ENCODE results near the gene MEPCE. TPM values are rescaled to one million over a fixed set of nuclear protein-coding genes. Genes with fewer than 3 reads are reported as not detected.

Gene MEPCE
- total and polyA plus RNA-seq, 2 experiments from 2014 or later = 15.8 to 23.1 TPM

DNA sequence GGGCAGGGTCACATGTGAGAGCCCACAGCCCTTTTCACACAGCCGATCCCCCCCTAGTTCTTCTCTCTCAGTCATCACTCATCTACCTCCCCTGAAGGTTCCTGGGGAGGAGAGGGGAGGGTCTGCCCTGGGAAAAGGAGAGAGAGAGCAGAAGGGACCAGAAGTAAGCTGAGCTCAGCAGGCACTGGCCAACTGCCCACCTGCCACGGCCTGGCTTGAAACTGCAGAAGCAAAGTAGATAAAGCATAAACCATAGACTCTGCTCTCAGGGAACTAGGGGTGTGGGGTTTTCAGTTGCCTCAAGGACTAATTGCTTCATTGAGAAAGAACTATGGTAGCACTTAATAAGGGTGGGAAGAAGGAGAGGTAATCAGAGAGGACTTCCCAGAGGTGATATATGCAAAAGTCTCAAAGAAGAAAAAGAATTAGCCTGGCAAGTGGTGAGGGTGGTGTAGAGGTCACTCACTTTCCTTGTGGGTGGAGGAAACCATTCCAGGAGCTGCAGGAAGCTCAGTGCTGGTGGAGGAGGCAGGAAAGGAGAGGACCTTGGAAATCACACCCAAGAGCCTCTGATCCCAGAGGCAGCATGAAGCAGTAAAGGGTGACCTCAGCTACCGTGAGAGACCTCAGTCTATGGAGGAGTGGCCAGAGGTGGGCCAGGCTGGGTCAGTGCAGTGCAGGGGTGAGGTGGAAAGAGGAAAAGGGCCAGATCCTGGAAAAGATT is 39.2 kb upstream of the MEPCE start:
- H3K9me3 ChIP-seq (ENCODE audit: low read depth) = no peaks in the 10 kb centered on the region
- DNase-seq (ENCODE audit: low spot score) = no peak
- H3K79me2 ChIP-seq = no peaks in the 10 kb centered on the region
- no peaks in the 10 kb centered on the region for H3K4me1 ChIP-seq (ENCODE audit: insufficient read depth)
- H3K4me2 ChIP-seq = no peak overlapping the region
- peaks cover 6% of the 10 kb centered on the region for H3K27me3 ChIP-seq
- WGBS (ENCODE audit: low lambda C conversion rate, missing lambda C conversion rate) = 73% methylated on average over 3 of the region's 3 CpGs
- H3K27ac ChIP-seq = no peak overlapping the region
- H4K20me1 ChIP-seq (ENCODE audit: insufficient read depth, poor library complexity, severe bottlenecking) = no peaks in the 10 kb centered on the region
- H3K36me3 ChIP-seq (replicated peaks; ENCODE audit: insufficient read depth, low read depth) = no peaks in the 10 kb centered on the region
- H3K9me2 ChIP-seq (replicated peaks; ENCODE audit: insufficient read depth) = no peaks in the 10 kb centered on the region
- TF ChIP-seq EZH2 (IDR thresholded peaks at IDR 0.05; ENCODE audit: borderline replicate concordance) = no peak
- TF ChIP-seq, protein P1, sequence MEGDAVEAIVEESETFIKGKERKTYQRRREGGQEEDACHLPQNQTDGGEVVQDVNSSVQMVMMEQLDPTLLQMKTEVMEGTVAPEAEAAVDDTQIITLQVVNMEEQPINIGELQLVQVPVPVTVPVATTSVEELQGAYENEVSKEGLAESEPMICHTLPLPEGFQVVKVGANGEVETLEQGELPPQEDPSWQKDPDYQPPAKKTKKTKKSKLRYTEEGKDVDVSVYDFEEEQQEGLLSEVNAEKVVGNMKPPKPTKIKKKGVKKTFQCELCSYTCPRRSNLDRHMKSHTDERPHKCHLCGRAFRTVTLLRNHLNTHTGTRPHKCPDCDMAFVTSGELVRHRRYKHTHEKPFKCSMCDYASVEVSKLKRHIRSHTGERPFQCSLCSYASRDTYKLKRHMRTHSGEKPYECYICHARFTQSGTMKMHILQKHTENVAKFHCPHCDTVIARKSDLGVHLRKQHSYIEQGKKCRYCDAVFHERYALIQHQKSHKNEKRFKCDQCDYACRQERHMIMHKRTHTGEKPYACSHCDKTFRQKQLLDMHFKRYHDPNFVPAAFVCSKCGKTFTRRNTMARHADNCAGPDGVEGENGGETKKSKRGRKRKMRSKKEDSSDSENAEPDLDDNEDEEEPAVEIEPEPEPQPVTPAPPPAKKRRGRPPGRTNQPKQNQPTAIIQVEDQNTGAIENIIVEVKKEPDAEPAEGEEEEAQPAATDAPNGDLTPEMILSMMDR (IDR thresholded peaks at IDR 0.05; ENCODE audit: poor library complexity) = no peak
- no peak for TF ChIP-seq EZH2phosphoT487 (IDR thresholded peaks at IDR 0.05; ENCODE audit: low read depth, severe bottlenecking, unreplicated experiment)
- H2AFZ ChIP-seq = no peak overlapping the region
- H3K4me3 ChIP-seq = no peak overlapping the region

DNA sequence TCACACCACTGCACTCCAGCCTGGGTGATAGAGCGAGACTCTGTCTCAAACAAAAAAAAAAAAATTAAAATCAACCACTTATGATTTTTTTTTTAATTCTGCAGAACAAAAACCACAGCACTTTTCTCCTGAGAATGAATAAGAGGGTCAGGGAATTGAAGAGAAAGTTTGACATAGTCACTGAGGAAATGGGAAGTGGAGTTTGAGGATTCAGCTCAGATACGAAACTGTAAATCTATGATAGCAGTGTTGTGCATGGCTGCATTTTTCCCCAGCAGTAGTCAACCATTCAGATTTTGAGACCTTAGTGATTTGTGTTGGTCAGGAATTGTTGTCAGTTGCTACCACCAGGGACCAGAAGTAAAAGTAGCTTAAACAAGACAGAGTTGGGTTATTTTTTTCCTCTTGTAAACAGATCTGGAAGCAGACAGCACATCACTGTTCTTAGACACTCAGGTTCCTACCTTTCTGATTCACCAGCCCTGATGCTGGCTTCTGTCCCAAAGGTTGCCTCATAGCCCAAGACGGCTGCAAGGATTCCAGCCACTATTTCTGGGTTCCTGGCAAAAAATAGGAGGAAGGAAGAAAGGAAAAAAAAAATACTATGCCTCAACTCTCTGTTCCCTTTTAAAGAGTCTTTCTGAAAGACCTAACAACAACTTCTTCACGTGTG is 36.3 kb upstream of the MEPCE start:
- Histone ChIP-seq H2AFZ (no peak overlapping the region), H3K4me1 (ENCODE audit: insufficient read depth) (no peaks in the 10 kb centered on the region), H3K27ac (no peak overlapping the region), H3K36me3 (replicated peaks; ENCODE audit: insufficient read depth, low read depth) (no peaks in the 10 kb centered on the region), H4K20me1 (ENCODE audit: insufficient read depth, poor library complexity, severe bottlenecking) (no peaks in the 10 kb centered on the region), H3K27me3 (peaks cover 6% of the 10 kb centered on the region), H3K4me3 (no peak overlapping the region), H3K9me2 (replicated peaks; ENCODE audit: insufficient read depth) (no peaks in the 10 kb centered on the region), H3K9me3 (ENCODE audit: low read depth) (no peaks in the 10 kb centered on the region), H3K79me2 (no peaks in the 10 kb centered on the region), H3K4me2 (no peak overlapping the region)
- WGBS (ENCODE audit: low lambda C conversion rate, missing lambda C conversion rate) = 72% methylated on average over 4 of the region's 4 CpGs
- no peak for DNase-seq (ENCODE audit: low spot score)
- TF ChIP-seq EZH2 (IDR thresholded peaks at IDR 0.05; ENCODE audit: borderline replicate concordance) (no peak), EZH2phosphoT487 (IDR thresholded peaks at IDR 0.05; ENCODE audit: low read depth, severe bottlenecking, unreplicated experiment) (no peak)
- TF ChIP-seq, protein P1 (IDR thresholded peaks at IDR 0.05; ENCODE audit: poor library complexity) = no peak

DNA sequence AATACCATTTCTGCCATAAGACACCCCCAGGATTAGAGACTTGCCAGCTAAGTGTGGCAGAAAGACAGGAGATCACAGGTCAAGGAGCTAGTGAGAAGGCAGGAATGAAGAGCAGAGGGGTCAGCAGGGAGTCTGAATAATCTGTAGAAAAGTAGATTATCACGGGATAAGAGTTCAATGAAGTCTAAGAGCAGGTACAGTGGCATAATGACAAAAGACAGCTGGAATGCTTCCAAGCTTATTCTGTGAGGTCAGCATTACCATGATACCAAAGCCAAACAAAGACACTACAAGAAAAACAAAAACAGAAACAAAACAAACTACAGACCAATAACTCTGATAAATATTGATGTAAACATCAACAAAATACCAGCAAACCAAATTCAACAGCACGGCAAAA is 35.6 kb upstream of the MEPCE start:
- DNase-seq (ENCODE audit: low spot score) = no peak
- Histone ChIP-seq H4K20me1 (ENCODE audit: insufficient read depth, poor library complexity, severe bottlenecking) (no peaks in the 10 kb centered on the region), H3K4me1 (ENCODE audit: insufficient read depth) (no peaks in the 10 kb centered on the region), H3K9me3 (ENCODE audit: low read depth) (no peaks in the 10 kb centered on the region), H3K4me3 (no peak overlapping the region), H3K27ac (no peak overlapping the region), H3K79me2 (no peaks in the 10 kb centered on the region), H3K4me2 (no peak overlapping the region), H2AFZ (no peak overlapping the region), H3K36me3 (replicated peaks; ENCODE audit: insufficient read depth, low read depth) (no peaks in the 10 kb centered on the region), H3K9me2 (replicated peaks; ENCODE audit: insufficient read depth) (no peaks in the 10 kb centered on the region), H3K27me3 (peaks cover 6% of the 10 kb centered on the region)
- TF ChIP-seq, protein P1 (IDR thresholded peaks at IDR 0.05; ENCODE audit: poor library complexity) = no peak
- TF ChIP-seq EZH2phosphoT487 (IDR thresholded peaks at IDR 0.05; ENCODE audit: low read depth, severe bottlenecking, unreplicated experiment) (no peak), EZH2 (IDR thresholded peaks at IDR 0.05; ENCODE audit: borderline replicate concordance) (no peak)
- WGBS (ENCODE audit: low lambda C conversion rate, missing lambda C conversion rate) = 76% methylated on average over 2 of the region's 2 CpGs

All from hepatocyte (in vitro differentiated cells).